A673 (cell line): ENCODE measurements around the gene CFAP126. TPM values are rescaled to one million over a fixed set of nuclear protein-coding genes. Genes with fewer than 3 reads are reported as not detected.
A peak's percentile ranks its signal among the peaks of the same experiment; 100 is the strongest.
"Not testable (repeated sequence)": the region's sequence is repeated elsewhere in the genome, so short reads cannot be mapped to it uniquely, and the experiment has no call there.

Source experiments
- BruUV-seq: library from RNA; stranded (reverse); fragments of 400-500 nt; replicated peaks from 2 replicates; lab custom pipeline; 2021; lab: Mats Ljungman, UMichigan
- CTCF ChIA-PET: fragments of 300-600 bp; sonication (Branson Sonifier 250); formaldehyde crosslinking; loops from one replicate; lab custom pipeline; 2022; ENCODE audit warnings: antibody characterized with exemption; lab: Charles Lee
- POLR2A ChIA-PET: fragments of 300-600 bp; sonication (Branson Sonifier 250); formaldehyde crosslinking; loops from one replicate; lab custom pipeline; 2022; ENCODE audit warnings: antibody characterized with exemption; ENCODE audit not compliant: low non-redundant PET; lab: Charles Lee
- DNase-seq: peaks from one replicate; pipeline ENCODE4 v3.0.0-alpha.2; 2015; ENCODE audit warnings: low spot score
- H3K27ac ChIP-seq: fragments of 200-600 bp; sonication (generic); 2 replicates; pipeline ENCODE4 v1.5.1; 2016; ENCODE audit warnings: mixed run types, low read depth, mild to moderate bottlenecking, mixed read lengths, antibody characterized with exemption, low read length; ENCODE audit not compliant: poor library complexity, severe bottlenecking
- H3K27me3 ChIP-seq: fragments of 200-600 bp; sonication (generic); replicated peaks from 2 replicates; pipeline ENCODE4 v1.6.1; 2017; ENCODE audit warnings: mixed run types, low read depth, mild to moderate bottlenecking, mixed read lengths, antibody characterized with exemption, low read length; ENCODE audit not compliant: insufficient read depth, poor library complexity
- H3K36me3 ChIP-seq: fragments of 200-600 bp; sonication (generic); 2 replicates; pipeline ENCODE4 v1.6.1; 2016; ENCODE audit warnings: mixed run types, mild to moderate bottlenecking, mixed read lengths, antibody characterized with exemption, low read length; ENCODE audit not compliant: insufficient read depth, poor library complexity, severe bottlenecking
- H3K4me1 ChIP-seq: fragments of 200-600 bp; sonication (generic); 2 replicates; pipeline ENCODE4 v1.6.1; 2017; ENCODE audit warnings: mixed run types, mild to moderate bottlenecking, mixed read lengths, antibody characterized with exemption, low read length; ENCODE audit not compliant: insufficient read depth, poor library complexity, severe bottlenecking
- H3K4me3 ChIP-seq: fragments of 200-600 bp; sonication (generic); 2 replicates; pipeline ENCODE4 v1.5.1; 2016; ENCODE audit warnings: low read depth, mixed run types, mild to moderate bottlenecking, mixed read lengths, low read length; ENCODE audit not compliant: poor library complexity, severe bottlenecking
- H3K9me3 ChIP-seq: fragments of 200-600 bp; sonication (generic); 2 replicates; pipeline ENCODE4 v1.6.1; 2016; ENCODE audit warnings: mixed run types, low read depth, mild to moderate bottlenecking, mixed read lengths, antibody characterized with exemption, low read length; ENCODE audit not compliant: poor library complexity, severe bottlenecking
- EZH2 ChIP-seq: fragments of 200-600 bp; sonication (generic); IDR thresholded peaks from 2 replicates; pipeline ENCODE4 v1.6.1; 2017; ENCODE audit warnings: borderline replicate concordance, low read depth, mild to moderate bottlenecking, mixed read lengths, antibody characterized with exemption, low read length; ENCODE audit not compliant: poor library complexity, severe bottlenecking
- intact Hi-C: fragments of 100-400 bp; cut with micrococcal nuclease; formaldehyde crosslinking; loops from one replicate; pipeline ENCODE4 v1.10.0; 2022; ENCODE audit not compliant: unreplicated experiment
- total RNA-seq: library from RNA; stranded (reverse); gene quantifications from 2 replicates; pipeline ENCODE4 v1.2.3, GENCODE V29; 2021
- TF ChIP-seq, protein P1 (sequence below): fragments of 300-800, 200-600 bp; sonication (generic); conservative IDR thresholded peaks from 2 replicates; pipeline ENCODE4 v1.5.1; 2017; ENCODE audit warnings: low read depth, mild to moderate bottlenecking, antibody characterized with exemption, low read length, moderate library complexity, mixed read lengths

CFAP126 gene
- total RNA-seq, 1 experiment from 2014 or later: not detected

DNA sequence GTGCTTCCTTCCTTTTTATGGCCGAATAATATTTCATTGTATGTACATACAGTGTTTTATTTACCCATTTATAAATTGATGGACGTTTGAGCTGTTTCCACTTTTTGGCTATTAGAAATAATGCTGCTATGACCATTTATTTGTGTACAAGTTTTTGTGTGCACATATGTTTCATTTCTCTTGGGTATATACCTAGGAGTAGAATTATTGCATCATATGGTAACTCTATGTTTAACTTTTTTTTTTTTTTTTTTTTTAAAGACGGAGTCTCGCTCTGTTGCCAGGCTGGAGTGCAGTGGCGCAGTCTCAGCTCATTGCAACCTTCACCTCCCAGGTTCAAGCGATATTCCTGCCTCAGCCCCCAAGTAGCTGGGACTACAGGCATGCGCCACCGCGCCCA lies 34.5 kb downstream of the CFAP126 start:
- H3K27ac ChIP-seq: no peak overlapping the region
- H3K9me3 ChIP-seq: no peaks in the 10 kb centered on the region
- peaks cover 39% of the 10 kb centered on the region for H3K36me3 ChIP-seq
- H3K4me1 ChIP-seq: no peaks in the 10 kb centered on the region
- no peaks in the 10 kb centered on the region for H3K27me3 ChIP-seq
- CTCF ChIA-PET: no interaction called here
- H3K4me3 ChIP-seq: no peak overlapping the region
- intact Hi-C loops: no loop called here
- no peak for TF ChIP-seq EZH2
- TF ChIP-seq, protein P1, sequence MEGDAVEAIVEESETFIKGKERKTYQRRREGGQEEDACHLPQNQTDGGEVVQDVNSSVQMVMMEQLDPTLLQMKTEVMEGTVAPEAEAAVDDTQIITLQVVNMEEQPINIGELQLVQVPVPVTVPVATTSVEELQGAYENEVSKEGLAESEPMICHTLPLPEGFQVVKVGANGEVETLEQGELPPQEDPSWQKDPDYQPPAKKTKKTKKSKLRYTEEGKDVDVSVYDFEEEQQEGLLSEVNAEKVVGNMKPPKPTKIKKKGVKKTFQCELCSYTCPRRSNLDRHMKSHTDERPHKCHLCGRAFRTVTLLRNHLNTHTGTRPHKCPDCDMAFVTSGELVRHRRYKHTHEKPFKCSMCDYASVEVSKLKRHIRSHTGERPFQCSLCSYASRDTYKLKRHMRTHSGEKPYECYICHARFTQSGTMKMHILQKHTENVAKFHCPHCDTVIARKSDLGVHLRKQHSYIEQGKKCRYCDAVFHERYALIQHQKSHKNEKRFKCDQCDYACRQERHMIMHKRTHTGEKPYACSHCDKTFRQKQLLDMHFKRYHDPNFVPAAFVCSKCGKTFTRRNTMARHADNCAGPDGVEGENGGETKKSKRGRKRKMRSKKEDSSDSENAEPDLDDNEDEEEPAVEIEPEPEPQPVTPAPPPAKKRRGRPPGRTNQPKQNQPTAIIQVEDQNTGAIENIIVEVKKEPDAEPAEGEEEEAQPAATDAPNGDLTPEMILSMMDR: no peak
- no peak for DNase-seq
- POLR2A ChIA-PET: no interaction called here
- no TSS peak for BruUV-seq

DNA sequence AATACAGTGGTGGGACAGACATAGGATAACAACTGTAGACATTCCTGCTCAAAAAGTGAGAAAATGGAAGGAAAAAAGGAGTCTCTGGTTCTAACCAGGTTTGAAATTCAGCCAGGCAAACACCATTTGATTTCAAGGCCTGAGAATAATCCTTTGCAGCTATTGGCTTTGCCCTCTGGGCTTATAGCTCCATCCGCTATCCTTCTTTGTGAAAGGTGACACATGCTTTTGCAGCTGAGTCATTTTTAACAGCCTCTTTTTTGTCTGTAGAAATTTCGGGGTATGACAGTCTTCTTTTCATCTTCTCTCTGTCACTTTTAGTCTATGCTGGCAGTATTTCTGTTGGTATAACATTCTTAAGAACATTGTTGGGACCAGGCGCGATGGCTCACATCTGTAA lies 37.3 kb downstream of the CFAP126 start:
- intact Hi-C loops: no loop called here
- Histone ChIP-seq H3K4me3 (no peak overlapping the region), H3K4me1 (no peaks in the 10 kb centered on the region), H3K36me3 (peaks cover 49% of the 10 kb centered on the region), H3K27ac (no peak overlapping the region), H3K27me3 (no peaks in the 10 kb centered on the region), H3K9me3 (no peaks in the 10 kb centered on the region)
- ChIA-PET POLR2A (no interaction called here), CTCF (no interaction called here)
- no peak for TF ChIP-seq EZH2
- TF ChIP-seq, protein P1: no peak
- DNase-seq: no peak
- TSS peak; percentile 14 for BruUV-seq

DNA sequence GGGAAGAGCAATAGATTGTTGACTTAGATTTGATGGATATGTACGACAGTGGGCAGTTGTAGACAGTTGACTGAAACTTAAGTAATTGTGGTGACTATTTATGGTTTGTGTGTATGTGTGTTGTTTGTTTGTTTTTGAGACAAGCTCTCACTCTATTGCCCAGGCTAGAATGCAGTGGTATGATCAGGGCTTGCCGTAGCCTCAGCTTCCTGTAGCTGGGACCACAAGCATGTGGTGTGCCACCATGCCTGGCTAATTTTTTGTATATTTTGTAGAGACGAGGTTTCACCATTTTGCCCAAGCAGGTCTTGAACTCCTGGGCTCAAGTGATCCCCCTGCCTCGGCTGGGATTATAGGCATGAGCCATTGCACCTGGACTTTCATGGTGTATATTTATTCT lies 43.7 kb downstream of the CFAP126 start:
- DNase-seq: no peak
- BruUV-seq: no TSS peak
- H3K4me1 ChIP-seq: no peaks in the 10 kb centered on the region
- POLR2A ChIA-PET: no interaction called here
- intact Hi-C loops: no loop called here
- peaks cover 28% of the 10 kb centered on the region for H3K36me3 ChIP-seq
- H3K27ac ChIP-seq: no peak overlapping the region
- CTCF ChIA-PET: no interaction called here
- H3K9me3 ChIP-seq: no peaks in the 10 kb centered on the region
- no peaks in the 10 kb centered on the region for H3K27me3 ChIP-seq
- H3K4me3 ChIP-seq: no peak overlapping the region
- TF ChIP-seq, protein P1: no peak
- no peak for TF ChIP-seq EZH2

DNA sequence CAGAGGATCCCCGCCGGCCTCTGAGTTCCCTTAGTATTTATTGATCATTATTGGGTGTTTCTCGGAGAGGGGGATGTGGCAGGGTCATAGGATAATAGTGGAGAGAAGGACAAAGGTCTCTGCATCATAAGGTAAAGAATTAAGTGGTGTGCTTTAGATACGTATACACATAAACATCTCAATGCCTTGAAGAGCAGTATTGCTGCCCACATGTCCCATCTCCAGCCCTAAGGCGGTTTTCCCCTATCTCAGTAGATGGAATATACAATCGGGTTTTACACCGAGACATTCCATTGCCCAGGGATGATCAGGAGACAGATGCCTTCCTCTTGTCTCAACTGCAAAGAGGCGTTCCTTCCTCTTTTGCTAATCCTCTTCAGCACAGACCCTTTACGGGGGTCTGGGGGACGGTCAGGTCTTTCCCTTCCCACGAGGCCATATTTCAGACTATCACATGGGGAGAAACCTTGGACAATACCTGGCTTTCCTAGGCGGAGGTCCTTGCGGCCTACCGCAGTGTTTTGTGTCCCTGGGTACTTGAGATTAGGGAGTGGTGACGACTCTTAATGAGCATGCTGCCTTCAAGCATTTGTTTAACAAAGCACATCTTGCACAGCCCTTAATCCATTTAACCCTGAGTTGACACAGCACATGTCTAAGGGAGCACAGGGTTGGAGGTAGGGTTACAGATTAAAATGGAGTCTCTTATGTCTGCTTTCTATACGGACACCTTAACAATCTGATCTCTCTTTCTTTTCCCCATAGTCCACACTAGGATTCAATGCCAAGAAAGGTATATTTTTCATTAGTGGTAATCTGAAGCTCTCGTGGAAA lies 51.6 kb downstream of the CFAP126 start:
- H3K36me3 ChIP-seq, BruUV-seq, H3K27ac ChIP-seq, H3K4me3 ChIP-seq, DNase-seq, H3K27me3 ChIP-seq, intact Hi-C loops, H3K9me3 ChIP-seq, POLR2A ChIA-PET, CTCF ChIA-PET: not testable (repeated sequence)
- peaks cover 12% of the 10 kb centered on the region for H3K4me1 ChIP-seq
